ENCODE measurements around the gene TMEM208.

TMEM208 gene

DNA sequence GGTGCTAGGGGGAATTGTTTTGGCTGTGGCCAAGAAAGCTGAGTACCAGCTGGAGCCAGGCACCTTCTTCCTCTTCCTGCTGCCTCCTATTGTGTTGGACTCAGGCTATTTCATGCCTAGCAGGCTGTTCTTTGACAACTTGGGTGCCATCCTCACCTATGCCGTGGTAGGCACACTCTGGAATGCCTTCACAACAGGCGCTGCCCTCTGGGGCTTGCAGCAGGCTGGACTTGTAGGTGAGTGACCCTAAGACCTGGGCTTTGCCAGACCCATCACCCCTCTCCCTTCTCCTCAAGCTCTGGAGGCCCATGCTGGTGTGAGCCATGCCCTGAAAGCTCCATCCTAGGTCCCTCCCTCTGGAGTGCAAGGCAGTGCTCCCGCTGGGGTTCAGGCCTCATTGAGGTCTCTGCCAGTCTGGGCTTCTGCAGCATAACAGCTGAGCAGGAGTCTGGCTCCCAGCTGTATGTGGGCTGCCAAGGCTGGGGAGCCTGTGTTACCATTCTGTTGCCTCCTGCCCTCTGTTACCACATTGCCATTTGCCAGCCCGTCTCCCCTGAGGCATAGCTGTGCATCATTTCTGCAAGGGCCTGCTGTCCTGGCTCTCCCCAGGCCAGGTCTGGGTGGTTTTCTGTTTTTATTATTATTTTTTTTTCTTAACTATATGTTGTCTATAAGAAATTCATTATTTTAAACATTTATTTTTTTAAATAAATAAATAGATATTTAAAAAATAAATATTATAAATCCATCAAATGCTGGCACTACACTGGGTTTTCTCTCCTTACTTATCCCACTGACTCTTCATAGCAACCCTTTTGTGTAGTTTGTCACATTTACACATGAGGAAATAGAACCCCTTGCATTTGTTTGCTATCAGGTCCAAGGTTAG lies 25.9 kb downstream of the TMEM208 start:
- DNase-seq: no peak

GRCh38 chr16:67254801-67255552 lies 28.0 kb downstream of the TMEM208 start:
- DNase-seq: no peak

DNA sequence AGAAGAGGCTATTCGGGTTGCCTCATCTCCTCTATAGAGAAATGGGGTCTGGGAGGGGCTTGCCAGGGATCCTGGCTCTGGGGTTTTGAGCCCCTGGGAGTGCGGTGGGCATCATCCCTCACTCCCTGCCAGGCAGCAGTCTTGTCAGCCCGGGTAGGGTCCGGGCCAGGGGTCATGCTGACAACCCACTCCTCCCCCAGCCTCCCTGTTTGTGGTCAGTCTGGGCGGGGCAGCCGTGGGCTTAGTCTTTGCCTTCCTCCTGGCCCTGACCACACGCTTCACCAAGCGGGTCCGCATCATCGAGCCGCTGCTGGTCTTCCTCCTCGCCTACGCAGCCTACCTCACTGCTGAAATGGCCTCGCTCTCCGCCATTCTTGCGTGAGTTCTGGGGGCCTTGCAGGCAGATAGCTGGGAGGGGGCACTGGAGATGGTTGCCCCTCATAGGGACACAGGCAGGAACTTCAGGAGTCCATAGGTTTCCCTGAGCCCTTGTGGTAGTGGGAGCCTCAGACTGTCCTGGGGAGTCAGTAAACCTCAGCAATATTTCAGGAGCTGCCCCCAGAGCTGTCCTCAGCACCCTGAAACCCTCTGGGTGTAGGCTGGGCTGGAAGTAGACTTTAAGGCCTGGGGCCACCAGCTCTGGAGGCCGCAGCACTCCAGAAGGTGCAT lies 28.8 kb downstream of the TMEM208 start:
- DNase-seq: no peak

- DNase-seq: no peak
Observed at GRCh38 chr16:67256701-67257230, 29.8 kb downstream of the TMEM208 start.

DNA sequence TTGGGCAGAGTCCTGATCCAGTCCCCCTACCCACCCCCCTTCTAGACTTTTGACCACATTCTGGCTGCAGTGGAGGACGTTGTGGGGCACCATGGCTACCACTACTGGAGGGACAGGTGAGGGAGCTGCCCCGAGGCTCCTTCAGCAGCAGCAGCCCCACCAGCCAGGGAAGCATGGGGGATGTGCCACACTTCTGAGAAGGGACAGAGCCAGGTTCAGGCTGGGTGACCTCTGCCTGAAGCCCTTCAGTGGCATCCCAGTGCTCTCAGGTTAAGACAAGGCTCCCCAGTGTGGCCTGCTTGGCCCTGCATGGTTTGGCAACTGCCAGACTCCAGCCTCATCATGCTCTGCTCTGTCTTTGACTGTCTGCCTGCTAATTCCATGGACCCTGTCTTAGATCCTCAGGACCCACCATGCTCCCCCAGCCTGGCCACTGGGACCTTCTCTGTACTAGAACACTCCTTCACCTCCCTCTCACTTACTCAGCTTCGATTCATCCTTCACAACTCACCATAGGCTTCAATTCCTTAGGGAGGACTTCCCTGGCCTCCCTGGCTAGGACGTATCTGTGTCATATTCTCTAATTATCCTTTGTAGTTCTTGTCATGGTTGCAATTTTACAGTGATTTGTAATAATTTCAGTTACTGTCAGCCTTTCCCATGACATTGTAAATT lies 30.7 kb downstream of the TMEM208 start:
- no peak for DNase-seq

- DNase-seq: no peak
Observed at GRCh38 chr16:67258161-67258835, 31.4 kb downstream of the TMEM208 start.

DNA sequence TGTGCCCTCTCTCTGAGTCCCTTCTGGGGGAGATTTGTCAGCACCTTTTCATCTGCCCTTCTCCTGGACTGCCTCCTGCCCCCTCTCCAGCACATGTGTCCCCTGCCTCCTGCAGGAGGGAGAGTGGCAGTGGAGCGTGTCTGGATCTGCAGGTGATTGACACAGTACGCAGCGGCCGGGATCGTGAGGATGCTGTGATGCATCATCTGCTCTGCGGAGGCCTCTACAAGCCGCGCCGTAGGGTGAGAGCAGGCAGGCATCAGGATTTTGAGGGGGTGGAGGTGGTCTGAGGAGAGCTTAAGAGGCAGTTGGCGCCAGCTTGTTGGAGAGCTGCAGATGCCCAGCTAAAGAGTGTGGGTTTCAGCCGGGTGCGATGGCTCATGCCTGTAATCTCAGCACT lies 32.8 kb downstream of the TMEM208 start:
- DNase-seq: no peak

GRCh38 chr16:67260426-67261063 lies 33.6 kb downstream of the TMEM208 start:
- DNase-seq: peak; percentile 38

GRCh38 chr16:67263201-67263600 lies 36.3 kb downstream of the TMEM208 start:
- DNase-seq: no peak

DNA sequence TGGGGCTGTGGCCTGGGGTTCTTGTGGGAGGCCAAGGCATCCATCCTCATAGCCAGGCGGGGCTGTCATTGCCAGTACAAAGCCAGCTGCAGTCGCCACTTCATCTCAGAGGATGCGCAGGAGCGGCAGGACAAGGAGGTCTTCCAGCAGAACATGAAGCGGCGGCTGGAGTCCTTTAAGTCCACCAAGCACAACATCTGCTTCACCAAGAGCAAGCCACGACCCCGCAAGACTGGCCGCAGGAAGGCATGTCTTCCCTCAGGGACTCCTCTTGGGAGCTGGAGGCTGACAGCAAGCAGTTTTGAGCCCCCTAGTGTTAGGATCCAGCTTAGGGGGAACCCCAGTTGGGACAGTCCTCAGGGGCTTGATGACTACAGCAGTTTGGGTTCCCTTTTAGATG lies 37.3 kb downstream of the TMEM208 start:
- DNase-seq: no peak

- no peak for DNase-seq
Observed at GRCh38 chr16:67264866-67265265, 37.9 kb downstream of the TMEM208 start.

- DNase-seq: no peak
Observed at GRCh38 chr16:67265834-67266233, 38.9 kb downstream of the TMEM208 start.

DNA sequence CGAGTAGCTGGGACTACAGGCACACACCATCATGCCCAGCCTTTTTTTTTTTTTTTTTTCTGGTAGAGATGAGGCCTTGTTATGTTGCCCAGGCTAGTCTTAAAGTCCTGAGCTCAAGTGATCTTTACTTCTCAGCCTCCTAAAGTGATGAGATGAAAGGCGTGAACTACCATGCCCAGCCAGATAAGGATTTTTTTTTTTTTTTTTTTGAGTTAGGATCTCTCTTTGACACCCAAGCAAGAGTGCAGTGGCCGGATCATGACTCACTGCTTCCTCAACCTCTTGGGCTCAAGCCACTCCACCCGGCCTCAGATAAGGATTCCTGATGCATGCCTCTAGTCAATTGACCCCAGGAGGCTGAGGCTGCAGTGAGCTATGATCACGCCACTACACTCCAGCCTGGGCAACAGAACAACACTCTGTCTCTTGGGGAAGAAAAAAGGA lies 41.2 kb downstream of the TMEM208 start:
- peak; percentile 96 for DNase-seq

DNA sequence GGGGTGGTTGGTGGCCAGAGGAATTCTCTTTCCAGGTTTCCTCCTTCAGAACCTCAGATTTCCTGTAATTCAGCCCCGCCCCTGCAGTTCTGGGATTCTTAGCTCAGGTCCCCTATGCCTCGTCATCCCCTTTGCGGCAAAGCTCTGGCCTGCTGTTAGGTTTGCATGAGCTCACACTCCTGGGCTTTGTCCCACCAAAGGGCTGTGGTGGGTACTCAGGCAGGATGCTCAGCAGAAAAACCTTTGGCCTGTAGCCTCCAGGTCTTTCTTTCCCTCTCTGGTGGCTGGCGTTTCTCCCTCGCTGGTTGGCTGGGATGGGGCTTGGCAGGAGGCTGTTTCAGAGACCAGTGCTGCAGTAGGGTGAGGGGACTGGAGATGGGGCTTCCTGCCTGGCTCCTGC lies 42.8 kb downstream of the TMEM208 start:
- peak; percentile 83 for DNase-seq

DNA sequence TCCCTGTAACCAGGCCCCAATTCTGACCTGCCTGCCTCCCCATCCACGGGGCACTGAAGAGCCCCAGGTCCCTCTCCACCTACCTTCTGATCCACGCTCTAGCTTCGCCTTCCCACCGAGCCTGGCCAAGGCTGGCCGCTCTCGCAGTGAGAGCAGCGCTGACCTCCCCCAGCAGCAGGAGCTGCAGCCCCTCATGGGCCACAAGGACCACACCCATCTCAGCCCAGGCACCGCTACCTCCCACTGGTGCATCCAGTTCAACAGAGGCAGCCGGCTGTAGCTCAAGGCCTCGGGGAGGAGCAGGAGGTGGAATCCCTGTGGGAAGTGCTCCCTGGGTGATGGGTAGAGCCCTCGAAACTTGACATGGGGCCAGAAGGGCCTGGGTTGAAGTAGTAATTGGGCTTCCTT lies 44.0 kb downstream of the TMEM208 start:
- no peak for DNase-seq

GRCh38 chr16:67271446-67271845 lies 44.5 kb downstream of the TMEM208 start:
- DNase-seq: no peak

DNA sequence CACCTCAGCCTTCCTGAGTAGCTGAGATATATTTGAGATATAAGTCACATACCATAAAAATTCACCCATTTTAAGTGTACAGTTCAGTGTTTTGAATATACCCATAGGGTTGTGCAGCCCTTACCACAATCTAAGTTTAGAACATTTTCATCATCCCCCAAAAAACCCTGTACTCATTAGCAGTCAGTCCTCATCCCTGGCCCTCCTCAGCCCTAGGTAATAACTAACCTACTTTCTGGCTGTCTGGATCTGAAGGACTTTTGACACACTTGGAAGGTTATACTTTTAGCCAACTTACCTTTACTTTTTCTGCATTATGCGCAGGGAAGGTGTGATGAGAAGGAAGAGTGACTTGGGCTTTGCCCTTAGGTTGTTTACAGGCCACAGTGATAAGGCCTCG lies 48.4 kb downstream of the TMEM208 start:
- DNase-seq: no peak

GRCh38 chr16:67277294-67277998 lies 50.5 kb downstream of the TMEM208 start:
- DNase-seq: peak; percentile 98

DNA sequence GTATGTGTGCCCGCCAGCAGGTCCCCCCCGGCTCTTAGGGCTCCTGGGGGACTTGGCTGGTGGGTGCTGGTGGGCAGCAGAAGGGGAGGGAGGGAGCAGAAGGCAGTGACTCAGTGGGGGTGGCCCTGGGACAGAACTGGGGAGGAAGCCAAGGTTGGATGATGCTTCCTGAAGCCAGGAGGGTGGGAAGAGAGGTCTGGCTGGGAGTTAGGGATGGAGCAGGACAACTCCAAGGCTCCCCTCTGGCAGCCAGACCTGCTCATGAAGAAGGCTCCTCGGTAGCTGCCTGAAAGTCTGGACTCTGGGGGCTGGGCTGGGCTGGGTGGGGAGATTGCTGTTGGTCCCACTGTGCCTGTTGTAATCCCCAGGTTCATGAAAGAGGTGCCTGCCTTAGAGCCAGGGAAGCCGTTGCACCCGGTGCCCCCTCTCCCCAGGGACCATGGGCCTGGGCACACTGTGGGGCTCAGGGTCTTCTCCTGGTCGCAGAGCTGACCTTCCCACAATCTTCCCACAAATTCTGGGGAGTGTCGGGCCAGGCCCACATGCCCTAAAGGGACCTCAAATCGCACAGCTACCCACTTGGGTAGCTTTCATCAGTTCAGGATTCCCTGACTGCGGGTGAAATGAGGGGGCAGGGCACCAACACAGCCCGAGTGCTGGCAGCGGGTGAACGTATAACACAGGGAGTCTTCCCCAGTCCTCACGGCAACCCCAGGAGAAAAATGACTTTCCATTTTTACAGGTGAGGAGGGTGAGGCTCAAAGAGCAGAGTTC lies 51.3 kb downstream of the TMEM208 start:
- DNase-seq: peak; percentile 80
